HAP-1 (cell line): ENCODE measurements around the gene RPP14.

Experiments used
- DNase-seq, 2 experiments: peaks; one replicate each; pipeline ENCODE4 v3.0.0-alpha.2; 2016 to 2020; ENCODE audit warnings: low spot score in 2 of 2
- H3K27me3 ChIP-seq: fragments of 250-450 bp; sonication (Bioruptor Pico); 2 replicates; pipeline ENCODE4 v1.5.1; 2020; ENCODE audit warnings: low read depth, mild to moderate bottlenecking, moderate library complexity
- H3K36me3 ChIP-seq: fragments of 250-450 bp; sonication (Bioruptor Pico); replicated peaks from 2 replicates; pipeline ENCODE4 v1.5.1; 2020; ENCODE audit warnings: mild to moderate bottlenecking
- H3K4me1 ChIP-seq: fragments of 250-450 bp; sonication (Bioruptor Pico); 2 replicates; pipeline ENCODE4 v1.5.1; 2020; ENCODE audit warnings: mild to moderate bottlenecking
- H3K4me3 ChIP-seq: fragments of 250-450 bp; sonication (Bioruptor Pico); 2 replicates; pipeline ENCODE4 v1.5.1; 2020; ENCODE audit warnings: mild to moderate bottlenecking, moderate library complexity
- H3K9me3 ChIP-seq: fragments of 250-450 bp; sonication (Bioruptor Pico); 2 replicates; pipeline ENCODE4 v1.5.1; 2020; ENCODE audit warnings: mild to moderate bottlenecking, moderate library complexity
- in situ Hi-C: fragments of 300-500 bp; cut with MboI; formaldehyde crosslinking; loops from 3 replicates; pipeline ENCODE4 v1.14.3; 2020; ENCODE audit warnings: low sequenced_read_pairs, inconsistent platforms, mixed read lengths

The RPP14 gene

DNA sequence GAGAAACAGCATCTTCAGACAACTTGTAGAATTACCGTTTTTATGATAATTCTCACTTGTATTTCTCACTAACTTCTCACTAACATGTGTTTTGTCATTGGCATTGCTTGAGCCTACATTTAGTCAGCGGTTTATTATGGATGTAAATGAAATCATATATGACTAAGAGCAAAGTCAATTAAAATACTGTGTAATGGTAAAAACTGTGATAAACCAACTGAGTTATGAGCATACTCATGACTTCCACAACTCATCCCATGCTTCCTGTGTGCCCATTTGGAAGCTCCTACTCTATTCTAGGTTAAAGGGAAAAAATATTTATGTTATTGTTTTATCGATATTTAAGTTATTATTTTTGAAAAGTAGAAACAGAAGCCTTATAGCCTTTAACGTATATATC lies 39.4 kb downstream of the RPP14 start:
- DNase-seq = no peak
- Histone ChIP-seq H3K27me3 (no peaks in the 10 kb centered on the region), H3K4me1 (no peaks in the 10 kb centered on the region), H3K36me3 (no peaks in the 10 kb centered on the region), H3K4me3 (no peak overlapping the region), H3K9me3 (no peaks in the 10 kb centered on the region)
- in situ Hi-C loops = no loop called here

DNA sequence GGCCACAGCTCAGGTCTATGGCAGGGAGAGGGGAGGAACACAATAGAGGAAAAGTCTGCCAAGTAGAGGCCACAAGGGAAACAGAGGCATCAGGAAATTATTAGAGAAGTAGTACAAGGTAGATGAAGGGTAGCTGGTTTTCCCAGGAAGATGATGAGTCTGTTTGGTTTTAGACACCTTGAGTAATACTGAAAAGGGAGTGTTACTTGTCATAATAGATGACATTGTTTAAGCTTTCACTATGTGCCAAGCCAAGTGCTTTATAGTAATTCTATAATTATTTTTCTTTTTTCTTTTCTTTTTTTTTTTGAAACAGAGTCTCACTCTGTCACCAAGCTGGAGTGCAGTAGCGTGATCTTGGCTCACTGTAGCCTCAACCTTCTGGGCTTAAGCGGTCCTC lies 40.3 kb downstream of the RPP14 start:
- Histone ChIP-seq H3K4me3 (no peak overlapping the region), H3K27me3 (no peaks in the 10 kb centered on the region), H3K9me3 (no peaks in the 10 kb centered on the region), H3K36me3 (no peaks in the 10 kb centered on the region), H3K4me1 (no peaks in the 10 kb centered on the region)
- no peak for DNase-seq
- in situ Hi-C loops = no loop called here

DNA sequence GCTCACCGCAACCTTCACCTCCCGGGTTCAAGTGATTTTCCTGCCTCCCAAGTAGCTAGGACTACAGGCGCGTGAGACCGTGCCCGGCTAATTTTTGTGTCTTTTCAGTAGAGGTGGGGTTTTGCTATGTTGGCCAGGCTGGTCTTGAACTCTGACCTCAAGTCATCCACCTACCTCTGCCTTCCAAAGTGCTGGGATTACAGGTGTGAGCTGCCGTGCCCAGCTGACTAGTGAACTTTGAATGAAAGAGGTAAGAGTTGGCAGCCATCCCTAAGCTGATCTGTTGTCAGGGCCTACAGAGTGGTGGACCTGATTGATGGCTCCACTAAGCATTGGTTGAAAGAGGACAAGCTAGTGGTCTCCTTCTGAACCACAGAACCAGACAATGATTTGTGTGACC lies 41.9 kb downstream of the RPP14 start:
- Histone ChIP-seq H3K4me3 (no peak overlapping the region), H3K36me3 (no peaks in the 10 kb centered on the region), H3K27me3 (no peaks in the 10 kb centered on the region), H3K9me3 (no peaks in the 10 kb centered on the region), H3K4me1 (no peaks in the 10 kb centered on the region)
- no peak for DNase-seq
- in situ Hi-C loops = no loop called here

DNA sequence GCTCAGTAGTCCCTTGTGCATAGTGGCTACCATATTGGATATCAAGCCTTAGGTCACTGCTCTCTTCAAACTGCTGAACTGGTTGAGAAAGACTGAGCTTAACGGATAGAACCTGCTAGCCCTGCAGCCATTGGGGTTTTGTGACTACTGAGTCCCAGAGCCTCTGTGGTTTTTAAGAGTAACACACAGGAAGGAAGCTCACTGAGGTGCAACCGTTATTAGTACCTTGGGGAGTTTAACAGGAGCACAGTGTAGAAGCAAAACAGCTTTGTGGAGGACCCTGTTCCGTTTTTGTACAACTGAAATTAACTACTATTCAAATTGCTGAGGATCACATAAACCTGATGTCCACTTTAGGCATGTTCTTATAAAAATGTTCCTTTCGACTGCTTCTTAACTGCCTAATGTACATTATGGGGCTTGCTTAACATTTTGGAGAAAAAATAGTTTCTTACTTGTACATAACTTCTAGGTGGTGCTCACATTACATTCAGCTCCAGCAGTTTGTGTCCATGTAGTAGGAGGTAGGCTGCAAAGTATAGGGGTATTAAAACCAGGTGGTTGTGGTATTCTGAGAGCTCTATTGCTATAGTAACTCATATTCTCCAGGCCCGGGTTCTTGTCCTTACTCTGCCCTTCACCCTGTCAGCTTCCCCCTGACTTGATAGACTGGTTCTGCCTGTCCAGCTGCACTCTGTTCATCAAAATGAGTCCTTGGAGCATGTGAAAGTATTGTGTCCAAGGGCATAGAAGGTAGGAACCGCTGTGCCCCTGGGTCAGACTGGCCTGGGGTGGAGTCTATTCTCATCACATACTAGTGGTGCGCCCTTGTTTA lies 44.0 kb downstream of the RPP14 start:
- Histone ChIP-seq H3K4me3 (no peak overlapping the region), H3K4me1 (no peaks in the 10 kb centered on the region), H3K27me3 (no peaks in the 10 kb centered on the region), H3K9me3 (no peaks in the 10 kb centered on the region), H3K36me3 (no peaks in the 10 kb centered on the region)
- DNase-seq = no peak
- in situ Hi-C loops = no loop called here

DNA sequence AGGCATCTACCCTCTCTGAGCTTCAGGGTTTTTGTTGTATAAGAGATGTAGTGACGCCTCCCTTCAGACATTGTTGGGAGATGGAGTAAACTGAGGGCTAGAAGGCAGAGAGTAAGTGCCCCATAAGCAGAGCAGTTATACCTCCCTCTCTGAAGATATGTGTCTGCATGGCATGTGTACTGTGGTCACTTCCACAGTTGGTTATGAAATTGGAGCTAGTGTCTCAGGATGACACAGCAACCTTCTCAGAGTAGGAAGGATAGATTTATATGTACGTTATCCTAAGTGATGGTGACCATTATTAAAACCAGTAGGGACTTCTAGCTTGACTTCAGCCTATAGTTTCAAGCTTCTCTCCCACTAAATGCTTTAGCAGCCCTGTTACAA lies 44.6 kb downstream of the RPP14 start:
- no peaks in the 10 kb centered on the region for H3K9me3 ChIP-seq
- no peaks in the 10 kb centered on the region for H3K4me1 ChIP-seq
- no peaks in the 10 kb centered on the region for H3K36me3 ChIP-seq
- in situ Hi-C loops = no loop called here
- DNase-seq = no peak
- H3K4me3 ChIP-seq = no peak overlapping the region
- no peaks in the 10 kb centered on the region for H3K27me3 ChIP-seq

DNA sequence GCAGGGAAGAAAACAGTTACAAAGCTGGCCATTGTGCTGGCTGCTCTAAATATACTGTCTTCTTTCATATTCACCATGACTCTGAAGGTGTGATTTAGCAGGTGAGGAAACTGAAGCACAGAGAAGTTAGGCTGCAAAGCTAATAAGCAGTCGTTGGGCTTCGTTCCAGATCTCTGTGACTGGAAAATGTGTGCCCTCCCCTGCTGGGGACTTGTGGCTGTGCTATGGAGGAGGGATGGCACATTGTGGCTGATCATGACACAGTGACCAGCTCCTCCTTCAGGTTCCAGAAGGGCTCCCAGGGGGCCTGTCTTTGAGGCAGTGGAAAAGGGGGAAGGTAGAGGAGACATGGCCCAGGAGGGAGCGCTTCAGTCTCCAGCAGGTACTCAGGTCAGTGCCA lies 45.9 kb downstream of the RPP14 start:
- H3K27me3 ChIP-seq = no peaks in the 10 kb centered on the region
- no peaks in the 10 kb centered on the region for H3K36me3 ChIP-seq
- H3K9me3 ChIP-seq = no peaks in the 10 kb centered on the region
- in situ Hi-C loops = no loop called here
- H3K4me3 ChIP-seq = no peak overlapping the region
- H3K4me1 ChIP-seq = no peaks in the 10 kb centered on the region
- DNase-seq = peak in 1 of 2 experiments; percentile 12

DNA sequence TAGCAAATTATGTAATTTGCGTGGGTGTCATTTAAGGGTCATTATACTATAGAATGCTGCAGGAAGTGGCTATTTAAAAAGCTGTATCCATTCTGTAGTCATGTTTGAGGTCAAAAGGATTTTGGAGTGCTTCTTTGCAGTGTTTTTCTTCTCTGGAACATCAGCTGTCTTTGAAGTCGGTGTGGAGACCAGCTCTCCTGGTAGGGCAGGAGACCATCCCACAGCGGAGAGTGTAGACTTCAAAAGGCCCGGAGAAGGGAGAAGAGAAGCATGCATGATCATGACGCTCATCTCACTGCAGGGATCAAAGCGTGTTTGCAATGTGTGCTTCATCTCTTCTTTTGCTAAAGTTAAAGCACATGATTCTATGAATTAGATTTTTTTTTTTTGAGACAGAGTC lies 46.6 kb downstream of the RPP14 start:
- H3K4me3 ChIP-seq = no peak overlapping the region
- DNase-seq = no peak
- no peaks in the 10 kb centered on the region for H3K4me1 ChIP-seq
- H3K27me3 ChIP-seq = no peaks in the 10 kb centered on the region
- H3K36me3 ChIP-seq = no peaks in the 10 kb centered on the region
- H3K9me3 ChIP-seq = no peaks in the 10 kb centered on the region
- in situ Hi-C loops = no loop called here

DNA sequence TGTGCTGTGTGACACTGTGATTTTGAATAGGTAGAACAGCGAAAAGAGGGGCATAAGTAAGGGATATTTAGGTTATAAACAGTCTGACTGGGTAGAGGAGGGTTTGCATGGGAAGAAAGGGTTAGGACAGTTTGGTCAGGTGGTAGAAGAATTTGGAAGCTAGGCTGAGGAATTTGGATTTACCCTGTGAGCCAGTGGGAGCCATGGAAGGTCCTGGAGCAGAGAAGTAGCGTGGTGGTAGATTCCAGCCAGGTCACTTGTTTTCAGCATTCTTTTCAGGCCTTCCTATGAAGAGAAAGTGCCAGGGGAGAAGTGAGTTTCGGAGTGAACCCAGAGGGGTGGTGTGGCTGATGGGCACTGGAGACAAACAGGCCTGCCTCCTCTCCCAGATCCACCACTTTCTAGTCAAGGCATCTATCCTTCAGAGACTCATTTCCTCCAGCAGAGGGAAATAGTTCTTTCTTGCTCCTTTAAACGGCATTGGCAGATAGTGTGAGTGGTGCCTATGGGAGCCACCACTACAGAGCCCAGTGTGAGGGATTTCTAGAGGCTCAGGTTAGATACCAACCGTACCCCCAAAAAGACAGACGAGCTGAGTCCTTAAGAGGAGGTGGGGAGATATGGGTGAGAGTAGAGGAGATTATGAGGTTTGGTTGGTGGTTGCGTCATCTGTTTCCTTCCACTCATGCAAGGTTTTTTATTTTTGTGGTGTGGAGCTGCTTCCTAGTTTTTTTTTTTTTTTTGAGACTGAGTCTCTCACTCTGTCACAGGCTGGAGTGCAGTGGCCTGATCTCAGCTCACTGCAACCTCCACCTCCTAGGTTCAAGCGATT lies 47.9 kb downstream of the RPP14 start:
- DNase-seq = no peak

DNA sequence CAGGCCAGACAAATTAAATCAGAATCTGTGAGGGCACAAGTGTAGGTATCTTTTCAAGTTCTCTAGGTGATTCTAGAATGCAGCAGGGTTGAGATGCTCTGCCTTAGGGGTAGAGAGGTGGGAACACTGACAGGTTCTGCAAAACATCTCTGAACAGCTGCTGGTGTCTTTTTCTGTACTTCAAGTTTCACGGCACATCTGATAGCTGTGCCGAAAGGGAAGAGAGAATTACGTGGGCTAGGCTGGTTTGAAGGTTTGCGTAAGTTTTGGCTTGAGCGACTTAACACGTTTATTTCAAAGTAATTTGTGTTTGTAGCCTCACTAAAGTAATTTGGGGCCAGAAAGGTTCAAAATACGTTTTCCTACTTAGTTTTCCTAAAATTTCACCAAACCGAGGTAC lies 49.1 kb downstream of the RPP14 start:
- no peaks in the 10 kb centered on the region for H3K27me3 ChIP-seq
- no peaks in the 10 kb centered on the region for H3K9me3 ChIP-seq
- H3K4me3 ChIP-seq = no peak overlapping the region
- H3K4me1 ChIP-seq = no peaks in the 10 kb centered on the region
- no peaks in the 10 kb centered on the region for H3K36me3 ChIP-seq
- in situ Hi-C loops = no loop called here
- DNase-seq = no peak

More for the DNA sequence above, 47.9 kb downstream of the RPP14 start:
- Histone ChIP-seq H3K4me3 (no peak overlapping the region), H3K36me3 (no peaks in the 10 kb centered on the region), H3K9me3 (no peaks in the 10 kb centered on the region), H3K4me1 (no peaks in the 10 kb centered on the region), H3K27me3 (no peaks in the 10 kb centered on the region)
- in situ Hi-C loops = no loop called here

DNA sequence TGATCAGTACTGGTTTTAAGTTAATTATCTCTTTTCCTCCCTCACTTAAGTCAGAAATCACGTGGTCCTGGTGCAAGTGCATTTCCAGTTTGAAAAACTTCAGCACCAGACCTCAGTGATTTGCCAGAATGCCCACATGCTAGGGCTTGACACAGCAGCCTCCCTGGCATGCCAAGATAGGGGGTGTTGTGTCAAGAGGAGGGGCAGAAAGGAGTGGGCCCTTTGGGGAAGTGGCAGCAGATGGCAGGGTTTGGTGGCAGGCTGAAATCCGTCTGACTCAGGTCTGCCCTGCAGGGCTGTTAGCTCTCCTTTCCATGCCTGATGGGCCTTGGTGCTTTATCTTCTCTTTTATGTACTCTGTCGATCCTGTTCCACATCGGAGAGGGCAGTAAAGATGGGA lies 50.0 kb downstream of the RPP14 start:
- no peak for DNase-seq
- no peaks in the 10 kb centered on the region for H3K4me1 ChIP-seq

DNA sequence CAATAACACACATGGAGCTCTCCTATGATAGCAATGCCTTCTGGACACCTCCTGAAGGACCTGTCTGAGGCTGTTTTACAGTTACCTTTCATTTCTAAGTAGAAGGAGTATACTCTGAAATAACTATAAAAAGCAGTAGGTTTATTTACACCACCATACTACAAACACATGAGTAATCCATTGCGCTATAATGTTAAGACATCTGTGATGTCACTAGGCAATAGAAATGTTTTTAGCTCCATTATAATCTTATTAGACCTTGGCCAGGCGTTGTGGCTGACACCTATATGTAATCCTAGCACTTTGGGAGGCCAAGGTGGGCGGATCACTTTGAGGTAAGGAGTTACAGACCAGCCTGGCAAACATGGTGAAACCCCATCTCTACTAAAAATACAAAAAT lies 51.4 kb downstream of the RPP14 start:
- H3K36me3 ChIP-seq = no peaks in the 10 kb centered on the region
- no peaks in the 10 kb centered on the region for H3K9me3 ChIP-seq
- no peak overlapping the region for H3K4me3 ChIP-seq
- H3K4me1 ChIP-seq = no peaks in the 10 kb centered on the region
- no peaks in the 10 kb centered on the region for H3K27me3 ChIP-seq
- in situ Hi-C loops = no loop called here
- DNase-seq = no peak

More for the DNA sequence above, 50.0 kb downstream of the RPP14 start:
- H3K27me3 ChIP-seq = no peaks in the 10 kb centered on the region
- H3K4me3 ChIP-seq = no peak overlapping the region
- H3K9me3 ChIP-seq = no peaks in the 10 kb centered on the region
- H3K36me3 ChIP-seq = no peaks in the 10 kb centered on the region
- in situ Hi-C loops = no loop called here

DNA sequence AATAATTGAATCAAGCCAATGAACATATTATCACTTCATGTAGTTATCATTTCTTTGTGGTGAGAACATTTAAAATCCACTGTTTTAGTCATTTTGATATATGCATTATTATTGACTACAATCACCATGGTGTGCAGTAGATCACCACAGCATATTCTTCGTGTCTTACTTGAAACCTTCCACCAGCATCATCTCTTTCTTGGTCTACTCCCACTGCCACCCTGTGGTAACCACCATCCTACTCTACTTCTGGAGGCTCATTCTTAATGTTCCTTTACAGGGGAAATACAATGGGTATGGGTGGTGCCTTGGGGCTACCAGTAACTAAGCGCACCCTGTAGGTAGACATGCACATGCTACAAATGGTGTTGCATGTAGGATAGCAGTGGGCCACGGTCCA lies 52.0 kb downstream of the RPP14 start:
- Histone ChIP-seq H3K9me3 (no peaks in the 10 kb centered on the region), H3K27me3 (no peaks in the 10 kb centered on the region), H3K4me1 (no peaks in the 10 kb centered on the region), H3K4me3 (no peak overlapping the region), H3K36me3 (no peaks in the 10 kb centered on the region)
- in situ Hi-C loops = no loop called here
- DNase-seq = no peak

DNA sequence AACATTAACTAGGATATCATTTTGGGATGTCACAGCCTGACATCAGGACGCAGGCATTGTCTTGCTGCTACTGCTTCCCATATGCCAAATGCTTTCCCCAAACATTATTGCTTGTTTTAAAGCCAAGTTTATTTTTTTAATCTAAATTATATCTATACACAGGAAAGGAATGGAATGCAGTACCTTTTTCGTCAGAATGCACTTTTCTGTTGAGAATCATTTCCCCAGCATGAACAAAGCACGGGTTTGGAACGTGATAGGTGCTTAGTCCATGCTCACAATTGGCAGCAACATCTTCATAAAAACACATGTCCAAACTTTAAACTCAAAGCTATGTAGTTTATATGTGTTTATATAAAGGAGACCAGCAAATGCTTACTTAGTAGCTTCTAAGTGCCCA lies 52.8 kb downstream of the RPP14 start:
- Histone ChIP-seq H3K9me3 (no peaks in the 10 kb centered on the region), H3K4me3 (no peak overlapping the region), H3K27me3 (no peaks in the 10 kb centered on the region), H3K4me1 (no peaks in the 10 kb centered on the region), H3K36me3 (no peaks in the 10 kb centered on the region)
- DNase-seq = no peak
- in situ Hi-C loops = no loop called here

DNA sequence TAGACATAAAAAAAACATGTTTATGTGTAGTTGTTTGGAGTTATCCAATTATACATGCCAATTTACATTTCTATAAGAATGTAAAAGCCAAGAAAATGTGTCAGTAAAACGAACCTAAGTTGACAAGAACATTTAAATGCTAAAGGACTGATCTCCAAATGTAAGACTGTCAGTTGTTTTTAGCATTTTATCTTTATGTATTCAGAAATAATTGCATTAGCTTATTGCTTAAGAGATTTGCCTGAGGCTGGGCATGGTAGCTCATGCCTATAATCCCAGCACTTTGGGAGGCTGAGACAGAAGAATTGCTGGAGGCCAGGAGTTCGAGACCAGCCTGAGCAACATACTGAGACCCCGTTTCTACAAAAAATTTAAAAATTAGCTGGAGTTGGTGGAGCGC lies 53.6 kb downstream of the RPP14 start:
- no peaks in the 10 kb centered on the region for H3K4me1 ChIP-seq
- in situ Hi-C loops = no loop called here
- DNase-seq = peak; percentile 26 to 33

More for the DNA sequence above, 53.6 kb downstream of the RPP14 start:
- Histone ChIP-seq H3K27me3 (no peaks in the 10 kb centered on the region), H3K9me3 (no peaks in the 10 kb centered on the region), H3K36me3 (no peaks in the 10 kb centered on the region), H3K4me3 (no peak overlapping the region)
